H9 (cell line): Measurements from ENCODE around the gene VTI1B. TPM values are rescaled to one million over a fixed set of nuclear protein-coding genes. Genes with fewer than 3 reads are reported as not detected.

Experiments
- DNase-seq: peaks from one replicate; pipeline ENCODE4 v3.0.0-alpha.2; 2017
- H2AFZ ChIP-seq: one replicate; pipeline ENCODE4 v1.6.1; 2013; ENCODE audit warnings: mild to moderate bottlenecking, low read length, control low read depth, moderate library complexity
- H2AK5ac ChIP-seq: 2 replicates; pipeline ENCODE4 v1.6.1; 2013; ENCODE audit warnings: low read length, control low read depth, mixed read lengths; ENCODE audit not compliant: insufficient read length
- H2BK120ac ChIP-seq: one replicate; pipeline ENCODE4 v1.6.1; 2013; ENCODE audit warnings: low read depth, mild to moderate bottlenecking, low read length, control low read depth, inconsistent platforms; ENCODE audit not compliant: poor library complexity, severe bottlenecking
- H2BK12ac ChIP-seq: 2 replicates; pipeline ENCODE4 v1.6.1; 2013; ENCODE audit warnings: low read length, control low read depth, mixed read lengths, low read depth; ENCODE audit not compliant: insufficient read length
- H2BK15ac ChIP-seq: 2 replicates; pipeline ENCODE4 v1.6.1; 2013; ENCODE audit warnings: low read depth, low read length, control low read depth
- H2BK20ac ChIP-seq: one replicate; pipeline ENCODE4 v1.6.1; 2013; ENCODE audit warnings: low read depth, mild to moderate bottlenecking, low read length, control low read depth, inconsistent platforms; ENCODE audit not compliant: poor library complexity, severe bottlenecking
- H2BK5ac ChIP-seq: 2 replicates; pipeline ENCODE4 v1.6.1; 2013; ENCODE audit warnings: low read length, control low read depth, mixed read lengths; ENCODE audit not compliant: insufficient read length
- H3K14ac ChIP-seq: 2 replicates; pipeline ENCODE4 v1.6.1; 2013; ENCODE audit warnings: low read length, control low read depth; ENCODE audit not compliant: insufficient read depth
- H3K18ac ChIP-seq: 2 replicates; pipeline ENCODE4 v1.6.1; 2013; ENCODE audit warnings: low read depth, mild to moderate bottlenecking, mixed read lengths, low read length, control low read depth; ENCODE audit not compliant: insufficient read length
- H3K23ac ChIP-seq: 2 replicates; pipeline ENCODE4 v1.6.1; 2013; ENCODE audit warnings: low read length, control low read depth, mixed read lengths, low read depth; ENCODE audit not compliant: insufficient read length
- H3K23me2 ChIP-seq: 2 replicates; pipeline ENCODE4 v1.6.1; 2013; ENCODE audit warnings: low read depth, mild to moderate bottlenecking, mixed read lengths, low read length, control low read depth; ENCODE audit not compliant: insufficient read length, poor library complexity, severe bottlenecking
- H3K27ac ChIP-seq: 2 replicates; pipeline ENCODE4 v1.5.1; 2013; ENCODE audit warnings: low read length, control low read depth, mixed read lengths, low read depth; ENCODE audit not compliant: insufficient read length
- H3K27me3 ChIP-seq: 2 replicates; pipeline ENCODE4 v1.6.1; 2013; ENCODE audit warnings: low read length, control low read depth, inconsistent platforms; ENCODE audit not compliant: insufficient read depth
- H3K4ac ChIP-seq: 2 replicates; pipeline ENCODE4 v1.6.1; 2013; ENCODE audit warnings: low read depth, mild to moderate bottlenecking, control low read depth, inconsistent platforms, low read length, moderate library complexity
- H3K4me1 ChIP-seq: 2 replicates; pipeline ENCODE4 v1.6.1; 2013; ENCODE audit warnings: low read length, control low read depth, inconsistent platforms; ENCODE audit not compliant: insufficient read depth
- H3K4me2 ChIP-seq: 2 replicates; pipeline ENCODE4 v1.6.1; 2013; ENCODE audit warnings: low read length, control low read depth, mixed read lengths; ENCODE audit not compliant: insufficient read length, insufficient read depth
- H3K56ac ChIP-seq: 2 replicates; pipeline ENCODE4 v1.6.1; 2013; ENCODE audit warnings: low read depth, mild to moderate bottlenecking, mixed read lengths, low read length, control low read depth; ENCODE audit not compliant: insufficient read length
- H3K79me1 ChIP-seq: 2 replicates; pipeline ENCODE4 v1.6.1; 2013; ENCODE audit warnings: low read depth, mild to moderate bottlenecking, moderate library complexity, low read length, control low read depth, inconsistent platforms; ENCODE audit not compliant: insufficient read depth, poor library complexity, severe bottlenecking
- H3K79me2 ChIP-seq: 2 replicates; pipeline ENCODE4 v1.6.1; 2013; ENCODE audit warnings: low read length, control low read depth, inconsistent platforms; ENCODE audit not compliant: insufficient read depth
- H3K9ac ChIP-seq: 2 replicates; pipeline ENCODE4 v1.6.1; 2013; ENCODE audit warnings: low read length, control low read depth, mixed read lengths; ENCODE audit not compliant: insufficient read length; ENCODE audit errors: extremely low read depth
- H3K9me3 ChIP-seq: one replicate; pipeline ENCODE4 v1.6.1; 2013; ENCODE audit warnings: low read depth, low read length, inconsistent platforms; ENCODE audit not compliant: control insufficient read depth
- H3T11ph ChIP-seq: one replicate; pipeline ENCODE4 v1.6.1; 2013; ENCODE audit warnings: mild to moderate bottlenecking, low read length, control low read depth, inconsistent platforms
- H4K20me1 ChIP-seq: one replicate; pipeline ENCODE4 v1.6.1; 2013; ENCODE audit not compliant: control insufficient read depth, insufficient read length, insufficient read depth
- H4K5ac ChIP-seq: 2 replicates; pipeline ENCODE4 v1.6.1; 2013; ENCODE audit warnings: low read depth, mild to moderate bottlenecking, mixed read lengths, low read length, control low read depth; ENCODE audit not compliant: insufficient read length
- H4K8ac ChIP-seq: replicated peaks from 2 replicates; pipeline ENCODE4 v1.6.1; 2013; ENCODE audit warnings: low read length, control low read depth, mixed read lengths, low read depth; ENCODE audit not compliant: insufficient read length
- H4K91ac ChIP-seq: 2 replicates; pipeline ENCODE4 v1.6.1; 2013; ENCODE audit warnings: low read depth, mild to moderate bottlenecking, moderate library complexity, mixed read lengths, low read length, control low read depth; ENCODE audit not compliant: insufficient read length
- H3K27ac Mint-ChIP-seq, 3 experiments: 2 replicates in 2 of 3; 3 replicates in 1 of 3; pipeline ENCODE4 v1.8.0; 2020 to 2021; ENCODE audit warnings: mixed read lengths in 3 of 3, mild to moderate bottlenecking in 1 of 3, moderate library complexity in 1 of 3
- H3K27me3 Mint-ChIP-seq: 2 replicates; pipeline ENCODE4 v1.8.0; 2021; ENCODE audit warnings: low read depth, mild to moderate bottlenecking, moderate library complexity, mixed read lengths
- H3K36me3 Mint-ChIP-seq, 3 experiments: 2 replicates in 2 of 3; 3 replicates in 1 of 3; pipeline ENCODE4 v1.8.0; 2020 to 2021; ENCODE audit warnings: low read depth in 3 of 3, mixed read lengths in 3 of 3; ENCODE audit not compliant: insufficient read depth in 1 of 3
- H3K4me1 Mint-ChIP-seq, 2 experiments: 2 replicates each; pipeline ENCODE4 v1.8.0; 2020; ENCODE audit warnings: mixed read lengths in 2 of 2
- H3K4me3 Mint-ChIP-seq, 2 experiments: 2 replicates in 1 of 2; 3 replicates in 1 of 2; pipeline ENCODE4 v1.8.0; 2020 to 2021; ENCODE audit warnings: mild to moderate bottlenecking in 2 of 2, mixed read lengths in 2 of 2, moderate library complexity in 1 of 2
- H3K9me3 Mint-ChIP-seq, 2 experiments: 2 replicates in 1 of 2; 3 replicates in 1 of 2; pipeline ENCODE4 v1.8.0; 2020; ENCODE audit warnings: mild to moderate bottlenecking in 2 of 2, mixed read lengths in 2 of 2, moderate library complexity in 1 of 2
- CTCF ChIP-seq: fragments of 200-600 bp; sonication (generic); conservative IDR thresholded peaks from 3 replicates; pipeline ENCODE4 v1.8.0; 2021; ENCODE audit warnings: antibody characterized with exemption, mild to moderate bottlenecking
- WGBS: extraction: QIAGEN DNeasy Blood & Tissue Kit; methylation state at CpG from one replicate; pipeline ENCODE4 v1.1.7; 2013; ENCODE audit warnings: missing lambda C conversion rate, low lambda C conversion rate, mixed read lengths; ENCODE audit not compliant: insufficient read length; ENCODE audit errors: extremely low coverage; 5-methylcytosine and 5-hydroxymethylcytosine counted together
- total RNA-seq: library from RNA; stranded (reverse); gene quantifications from 2 replicates; pipeline ENCODE4 v1.2.1, GENCODE V29; 2021

The VTI1B gene
- total RNA-seq, 1 experiment from 2014 or later: 118 TPM

GRCh38 chr14:67666750-67667449 lies 7.5 kb downstream of the VTI1B start:
- no peak overlapping the region for H3K23ac ChIP-seq
- H3K4me3 Mint-ChIP-seq: no peak overlapping the region
- H3K4me1 ChIP-seq: no peaks in the 10 kb centered on the region
- no peaks in the 10 kb centered on the region for H3K27me3 ChIP-seq
- H3K9ac ChIP-seq: no peak overlapping the region
- H3K18ac ChIP-seq: no peak overlapping the region
- no peak overlapping the region for H3K27ac ChIP-seq
- TF ChIP-seq CTCF: peak; percentile 66
- no peaks in the 10 kb centered on the region for H4K20me1 ChIP-seq
- H4K8ac ChIP-seq: no peak overlapping the region
- no peak overlapping the region for H3K56ac ChIP-seq
- H3K9me3 ChIP-seq: no peaks in the 10 kb centered on the region
- no peaks in the 10 kb centered on the region for H3K27me3 Mint-ChIP-seq
- no peak overlapping the region for H3K4me2 ChIP-seq
- no peak overlapping the region for H2BK15ac ChIP-seq
- peak overlapping the region in 1 of 3 experiments; percentile 63; a peak in 1 of 7 replicates for H3K27ac Mint-ChIP-seq
- H2BK12ac ChIP-seq: no peak overlapping the region
- no peak overlapping the region for H3K4ac ChIP-seq
- H3K4me1 Mint-ChIP-seq: peaks cover 7% of the 10 kb centered on the region in 2 experiments
- H3K79me1 ChIP-seq: no peaks in the 10 kb centered on the region
- H4K5ac ChIP-seq: no peak overlapping the region
- H2BK20ac ChIP-seq: no peak overlapping the region
- no peaks in the 10 kb centered on the region for H3K23me2 ChIP-seq
- no peak for DNase-seq
- H3K9me3 Mint-ChIP-seq: no peaks in the 10 kb centered on the region
- no CpG with 5 or more reads among the region's 1 CpG for WGBS
- no peak overlapping the region for H3T11ph ChIP-seq
- H2AK5ac ChIP-seq: no peak overlapping the region
- no peak overlapping the region for H2BK120ac ChIP-seq
- H4K91ac ChIP-seq: no peak overlapping the region
- H2BK5ac ChIP-seq: no peak overlapping the region
- H3K36me3 Mint-ChIP-seq: peaks cover 0 to 9% (median 5%) of the 10 kb centered on the region in 3 experiments; a peak in 4 of 7 replicates
- peaks cover 3% of the 10 kb centered on the region; the same call in 1 of the 2 replicates for H3K79me2 ChIP-seq
- no peak overlapping the region for H3K14ac ChIP-seq
- no peak overlapping the region for H2AFZ ChIP-seq
